OCI-LY1 (cell line): Measurements from ENCODE around the gene POU5F1.

Experiments
- CTCF ChIP-seq: fragments of 200-600 bp; sonication (generic), shearing (Covaris generic); IDR thresholded peaks from 2 replicates; pipeline ENCODE4 v1.5.1; 2017; ENCODE audit warnings: mild to moderate bottlenecking, antibody characterized with exemption, low read length, moderate library complexity, mixed read lengths
- EZH2 ChIP-seq: fragments of 200-600 bp; sonication (generic), shearing (Covaris generic); IDR thresholded peaks from 2 replicates; pipeline ENCODE4 v1.8.0; 2017; ENCODE audit warnings: borderline replicate concordance, mixed run types, mild to moderate bottlenecking, antibody characterized with exemption, low read length, moderate library complexity, mixed read lengths

- TF ChIP-seq CTCF, result no peak
- no peak for TF ChIP-seq EZH2
Observed at GRCh38 chr6:31130751-31131150, 39.7 kb downstream of the POU5F1 start.
